Heart right ventricle (tissue), 16 donors: ENCODE measurements around the gene MRPL22. TPM values are rescaled to one million over a fixed set of nuclear protein-coding genes. Genes with fewer than 3 reads are reported as not detected.
A peak's percentile ranks its signal among the peaks of the same experiment; 100 is the strongest.

Source experiments
- ATAC-seq, 8 donors: fragments of 200-7000 bp; cut with Tn5 transposase; one replicate each; pipeline ENCODE4 v1.9.1; 2020; ENCODE audit warnings: mild to moderate bottlenecking in 8 of 8, moderate library complexity in 8 of 8, moderate number of reproducible peaks in 1 of 8
- DNase-seq, 2 donors: peaks; one replicate each; pipeline ENCODE4 v3.0.0-alpha.2; 2020
- H3K27ac ChIP-seq, 10 donors: fragments of 200-600 bp; sonication (generic) in 2 of 10; one replicate each; pipeline versions ENCODE4 v1.5.0 to v1.8.0; 2020 to 2022; ENCODE audit warnings: mild to moderate bottlenecking in 3 of 10
- H3K27me3 ChIP-seq, 7 donors: fragments of 200-600 bp; one replicate each; pipeline ENCODE4 v1.8.0; 2021 to 2022; ENCODE audit warnings: mild to moderate bottlenecking in 2 of 7
- H3K36me3 ChIP-seq, 9 donors: fragments of 200-600 bp; sonication (generic) in 1 of 9; one replicate each; pipeline versions ENCODE4 v1.5.0 to v1.8.0; 2020 to 2022; ENCODE audit warnings: mild to moderate bottlenecking in 2 of 9
- H3K4me1 ChIP-seq, 9 donors: fragments of 200-600 bp; sonication (generic) in 1 of 9; one replicate each; pipeline versions ENCODE4 v1.5.0 to v1.8.0; 2020 to 2022; ENCODE audit warnings: mild to moderate bottlenecking in 4 of 9
- H3K4me3 ChIP-seq, 10 donors: fragments of 200-600 bp; sonication (generic) in 2 of 10; one replicate each; pipeline versions ENCODE4 v1.5.0 to v1.8.0; 2020 to 2022; ENCODE audit warnings: mild to moderate bottlenecking in 7 of 10, moderate library complexity in 2 of 10
- H3K9me3 ChIP-seq, 11 donors: fragments of 200-600 bp in 10 of 11; sonication (generic) in 2 of 11; one replicate each; pipeline versions ENCODE4 v1.5.0 to v1.8.0; 2013 to 2022; ENCODE audit warnings: mild to moderate bottlenecking in 2 of 11, control low read depth in 1 of 11, moderate library complexity in 1 of 11
- WGBS, 2 donors: extraction: QIAGEN DNeasy Blood & Tissue Kit; methylation state at CpG; one replicate each; pipeline ENCODE4 v1.1.7; 2013; ENCODE audit warnings: inconsistent platforms in 1 of 2; 5-methylcytosine and 5-hydroxymethylcytosine counted together
- intact Hi-C, 10 donors: fragments of 100-400 bp; cut with DNase I; formaldehyde crosslinking; loops; one replicate each; pipeline versions ENCODE4 v1.11.1 to v1.14.2; 2022
- polyA plus RNA-seq, 2 donors: library from polyadenylated mRNA; stranded (reverse); fragments of 200-250 nt; gene quantifications; one replicate each; pipeline ENCODE4 v1.2.3, GENCODE V29; 2013
- total RNA-seq, 10 donors: library from RNA; stranded (reverse); fragmentation: NEBNext Ultra II Directional in 3 of 10; extraction: Animal tissue kit (Norgen Biotek cat#: 25700) in 3 of 10; gene quantifications; one replicate each; pipeline versions ENCODE4 v1.2.1 to v1.2.4, GENCODE V29; 2021 to 2023
- TF ChIP-seq, protein P1 (sequence below), 9 donors: fragments of 200-600 bp; sonication (generic) in 2 of 9; IDR thresholded peaks; one replicate each; pipeline versions ENCODE4 v1.5.0 to v1.8.0; 2021 to 2022; ENCODE audit warnings: antibody characterized with exemption in 9 of 9, mild to moderate bottlenecking in 5 of 9, moderate library complexity in 1 of 9
- donor health status: Arrhythmogenic right ventricular cardiomyopathy.
- donor health status: ischemic (EF 13 %, LVEDD 7.1; RV severe dilation, severe dysfunction).
- donor health status: healthy with polysubstance abuse.
- donor health status: DM: no; HTN: yes; CAD: no.
- donor health status: DM: no; HTN: no; CAD: no.
- donor health status: ischemic (EF 25% LVEDD 6.9; RV normal size, moderate dysfunction).
- donor health status: ischemic (EF 25% LVEDD 5.7; RV mildly dilated, moderate dysfunction).
- donor health status: healthy.
- donor health status: DM: yes; HTN: yes; CAD: no.
- donor health status: Ischemic cardiomyopathy.
- donor health status: ischemic (EF 35%, LVEDD 5.7; RV mildly dilated, moderate dysfunction).
- donor health status: nonischemic (EF 11% LVEDD 7.7; RV severe dilation, severe dysfunction).
- donor health status: DM: yes; HTN: yes; CAD: no.
- donor health status: PGD.
- donor health status: ischemic (EF 29% LVEDD 5.4; RV normal size, mild dysfunction).
- donor health status: nonischemic (EF 23%, LVEDD 6.1; RV moderate dilation, normal function).

Gene MRPL22
- total and polyA plus RNA-seq, 12 donors = 57.1 to 109 (median 73.2) TPM

DNA sequence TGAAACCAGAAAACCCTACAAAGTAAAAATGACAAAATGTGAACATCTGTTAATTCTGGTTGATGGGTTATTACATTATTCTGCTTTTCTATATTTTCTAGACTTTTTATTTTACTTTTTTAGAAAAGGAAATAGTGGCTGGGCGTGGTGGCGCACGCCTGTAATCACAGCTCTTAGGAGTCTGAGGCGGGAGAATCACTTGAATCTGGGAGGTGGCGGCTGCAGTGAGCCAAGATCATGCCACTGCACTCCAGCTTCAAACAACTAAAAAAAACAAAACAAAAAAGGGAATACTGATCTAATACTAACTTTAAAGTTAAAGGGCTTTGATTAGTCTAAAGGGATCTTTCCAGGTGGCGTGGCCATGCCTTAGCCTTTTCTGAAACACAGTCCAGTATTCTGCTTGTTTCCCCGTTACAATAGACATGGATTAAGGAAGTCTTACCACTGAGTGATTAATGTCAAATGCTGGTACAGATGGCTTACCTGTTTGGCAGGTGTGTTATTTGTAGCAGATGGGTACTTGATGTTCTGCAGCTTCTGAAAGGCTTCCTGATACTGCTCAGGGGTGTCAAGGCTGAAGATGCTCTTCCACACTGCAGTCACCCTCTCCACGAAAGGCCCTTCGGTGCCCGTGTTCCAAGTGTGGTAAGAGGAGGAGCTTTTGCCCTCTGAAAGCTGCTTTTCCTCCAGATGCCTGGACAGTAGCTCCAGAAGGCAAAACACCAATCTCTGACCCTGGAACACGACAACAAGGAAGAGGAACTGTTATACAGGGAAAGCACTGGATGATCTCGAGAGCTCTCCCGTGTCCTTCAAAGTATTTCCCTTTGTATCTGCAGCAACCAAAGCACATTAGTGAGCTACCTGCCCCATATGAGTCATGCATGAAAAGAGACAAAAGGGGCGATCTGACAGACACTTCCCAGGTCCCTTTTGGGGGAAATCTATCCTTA, 45.0 kb upstream of the MRPL22 start:
- ATAC-seq (no peak), DNase-seq (no peak)
- peaks cover 0 to 100% (median 63%) of the 10 kb centered on the region in 9 donors for H3K36me3 ChIP-seq
- no peak overlapping the region for H3K4me3 ChIP-seq
- intact Hi-C loops = no loop called here
- no peaks in the 10 kb centered on the region for H3K9me3 ChIP-seq
- 91% methylated on average over 14 of the region's 14 CpGs for WGBS, 2 donors
- no peak overlapping the region for H3K27ac ChIP-seq
- H3K4me1 ChIP-seq = no peaks in the 10 kb centered on the region
- TF ChIP-seq, protein P1, sequence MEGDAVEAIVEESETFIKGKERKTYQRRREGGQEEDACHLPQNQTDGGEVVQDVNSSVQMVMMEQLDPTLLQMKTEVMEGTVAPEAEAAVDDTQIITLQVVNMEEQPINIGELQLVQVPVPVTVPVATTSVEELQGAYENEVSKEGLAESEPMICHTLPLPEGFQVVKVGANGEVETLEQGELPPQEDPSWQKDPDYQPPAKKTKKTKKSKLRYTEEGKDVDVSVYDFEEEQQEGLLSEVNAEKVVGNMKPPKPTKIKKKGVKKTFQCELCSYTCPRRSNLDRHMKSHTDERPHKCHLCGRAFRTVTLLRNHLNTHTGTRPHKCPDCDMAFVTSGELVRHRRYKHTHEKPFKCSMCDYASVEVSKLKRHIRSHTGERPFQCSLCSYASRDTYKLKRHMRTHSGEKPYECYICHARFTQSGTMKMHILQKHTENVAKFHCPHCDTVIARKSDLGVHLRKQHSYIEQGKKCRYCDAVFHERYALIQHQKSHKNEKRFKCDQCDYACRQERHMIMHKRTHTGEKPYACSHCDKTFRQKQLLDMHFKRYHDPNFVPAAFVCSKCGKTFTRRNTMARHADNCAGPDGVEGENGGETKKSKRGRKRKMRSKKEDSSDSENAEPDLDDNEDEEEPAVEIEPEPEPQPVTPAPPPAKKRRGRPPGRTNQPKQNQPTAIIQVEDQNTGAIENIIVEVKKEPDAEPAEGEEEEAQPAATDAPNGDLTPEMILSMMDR (IDR thresholded peaks at IDR 0.05) = no peak
- no peaks in the 10 kb centered on the region for H3K27me3 ChIP-seq

DNA sequence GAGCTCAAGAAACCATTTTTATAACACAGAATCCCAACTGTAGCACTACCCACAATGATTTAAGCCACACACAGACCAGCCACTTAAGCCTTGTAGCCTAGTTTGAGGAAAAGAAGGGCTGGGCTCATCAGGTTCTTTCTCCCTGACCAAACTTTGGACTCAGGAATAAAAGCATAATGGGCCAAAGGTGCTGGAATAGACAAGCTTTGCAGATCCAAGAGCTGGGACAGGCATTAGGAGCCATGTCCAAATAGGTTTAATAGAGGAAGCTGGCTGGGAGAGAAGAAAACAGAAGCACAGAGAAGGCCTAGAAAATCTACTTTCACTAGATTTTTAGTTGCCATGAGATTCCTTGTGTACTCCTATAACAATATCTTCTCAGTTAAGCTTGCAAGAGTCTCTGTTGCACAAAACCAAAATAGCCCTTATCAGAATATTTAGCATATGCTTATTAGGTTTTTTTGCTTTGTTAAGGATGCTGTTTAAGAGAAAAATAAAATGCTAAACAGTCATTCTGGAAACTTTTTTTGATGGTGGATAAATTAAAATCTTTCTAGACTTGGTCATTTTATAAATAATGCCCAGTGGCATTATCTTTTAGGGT, 44.2 kb upstream of the MRPL22 start:
- peaks cover 0 to 100% (median 59%) of the 10 kb centered on the region in 9 donors for H3K36me3 ChIP-seq
- intact Hi-C loops = no loop called here

DNA sequence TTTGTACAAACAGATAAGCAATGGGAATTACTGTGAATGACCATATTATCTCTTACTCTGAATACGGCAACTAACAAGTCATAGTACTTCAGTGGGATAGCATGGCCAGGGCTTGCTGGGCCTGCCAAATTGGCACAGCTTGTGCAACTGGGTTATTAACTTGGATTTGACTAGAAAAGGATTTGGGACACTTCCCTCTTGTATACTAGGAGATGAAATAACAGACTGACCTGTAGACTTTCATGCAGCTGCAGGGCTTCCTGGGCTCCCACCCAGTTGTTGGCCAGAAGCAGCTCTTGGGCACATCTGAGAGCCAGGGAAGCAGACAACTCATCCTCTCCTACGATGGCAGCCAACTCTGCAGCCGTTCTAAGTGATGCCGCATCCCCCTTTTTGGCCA, 42.7 kb upstream of the MRPL22 start:
- 84 to 88% methylated on average over 4 of the region's 4 CpGs for WGBS, 2 donors
- Histone ChIP-seq H3K9me3 (no peaks in the 10 kb centered on the region), H3K27ac (no peak overlapping the region), H3K36me3 (peaks cover 0 to 100% (median 63%) of the 10 kb centered on the region in 9 donors), H3K4me1 (no peaks in the 10 kb centered on the region), H3K27me3 (no peaks in the 10 kb centered on the region), H3K4me3 (no peak overlapping the region)
- TF ChIP-seq, protein P1 (IDR thresholded peaks at IDR 0.05) = no peak
- intact Hi-C loops = no loop called here
- DNase-seq (no peak), ATAC-seq (peak in 2 of 8 donors; percentile 37 to 47)

More for the DNA sequence above, 44.2 kb upstream of the MRPL22 start:
- Histone ChIP-seq H3K9me3 (no peaks in the 10 kb centered on the region), H3K27ac (no peak overlapping the region), H3K27me3 (no peaks in the 10 kb centered on the region), H3K4me3 (no peak overlapping the region), H3K4me1 (no peaks in the 10 kb centered on the region)
- TF ChIP-seq, protein P1 (IDR thresholded peaks at IDR 0.05) = no peak
- no peak for ATAC-seq
- no peak for DNase-seq

DNA sequence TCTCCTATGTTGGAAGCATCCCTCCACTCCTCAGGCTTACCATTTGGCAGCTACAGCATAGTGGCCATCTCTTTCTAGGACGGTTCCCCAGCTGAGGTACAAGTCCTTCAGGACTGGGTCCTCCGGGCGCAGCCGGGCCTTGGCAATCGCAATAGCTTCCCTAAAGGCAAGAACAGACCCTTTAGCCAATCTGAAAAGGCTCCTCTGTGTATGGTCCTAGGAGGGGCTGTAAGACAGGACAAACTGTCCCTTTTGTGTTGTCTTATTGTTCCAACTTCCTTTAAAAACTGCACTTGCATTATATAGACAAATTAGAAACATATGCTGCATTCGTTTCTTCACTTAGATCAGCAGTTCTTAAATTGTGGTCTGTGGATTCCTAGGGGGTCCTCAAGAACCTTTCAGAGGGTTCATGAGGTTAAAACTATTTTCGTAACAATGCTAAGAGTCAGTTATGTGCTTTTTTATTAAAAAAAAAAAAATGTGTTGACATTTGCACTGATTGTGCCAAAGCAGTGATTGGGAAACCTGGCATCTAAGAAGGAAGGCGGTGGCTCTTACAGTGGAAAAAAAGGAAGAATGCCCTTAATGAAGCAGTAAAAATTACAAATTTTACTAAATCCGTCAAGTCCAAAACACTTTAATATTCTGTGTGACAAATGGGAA, 41.6 kb upstream of the MRPL22 start:
- Histone ChIP-seq H3K4me1 (no peaks in the 10 kb centered on the region), H3K36me3 (peaks cover 0 to 100% (median 59%) of the 10 kb centered on the region in 9 donors), H3K27ac (no peak overlapping the region), H3K27me3 (no peaks in the 10 kb centered on the region), H3K4me3 (no peak overlapping the region), H3K9me3 (no peaks in the 10 kb centered on the region)
- 91 to 96% methylated on average over 9 of the region's 9 CpGs for WGBS, 2 donors
- TF ChIP-seq, protein P1 (IDR thresholded peaks at IDR 0.05) = no peak
- ATAC-seq = peak in 1 of 8 donors; percentile 63
- intact Hi-C loops = no loop called here
- no peak for DNase-seq
